ENCODE data around the gene ANKRD13B. TPM values are rescaled to one million over a fixed set of nuclear protein-coding genes. Genes with fewer than 3 reads are reported as not detected.
A peak's percentile ranks its signal among the peaks of the same experiment; 100 is the strongest.

ANKRD13B gene
- total and polyA plus RNA-seq, 2 of the 13 experiments (the other 11 are each of a cell fraction or from before 2014, with no cell fraction given): 1.7 to 1.8 TPM

GRCh38 chr17:29565643-29566472 lies 27.1 kb upstream of the ANKRD13B start (continued):
- TF ChIP-seq, protein P1, sequence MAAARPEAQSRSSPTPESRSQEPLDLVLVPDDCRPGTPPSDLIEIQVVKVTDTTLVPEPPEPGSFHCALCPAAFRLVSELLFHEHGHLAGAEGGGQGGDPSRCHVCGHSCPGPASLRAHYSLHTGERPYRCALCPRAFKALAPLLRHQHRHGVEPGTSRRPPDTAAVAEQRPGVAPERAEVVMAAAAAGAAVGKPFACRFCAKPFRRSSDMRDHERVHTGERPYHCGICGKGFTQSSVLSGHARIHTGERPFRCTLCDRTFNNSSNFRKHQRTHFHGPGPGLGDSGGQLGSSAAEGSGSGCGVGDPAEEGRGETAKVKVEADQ (CRISPR knock-in tag; IDR thresholded peaks at IDR 0.05; ENCODE audit: borderline replicate concordance): no peak
- TF ChIP-seq TBL1XR1 (IDR thresholded peaks at IDR 0.05; ENCODE audit: borderline replicate concordance, low read length, partially characterized antibody) (no peak), JUNB (CRISPR knock-in tag; IDR thresholded peaks at IDR 0.05; ENCODE audit: borderline replicate concordance) (no peak), MXI1 (IDR thresholded peaks at IDR 0.05; ENCODE audit: borderline replicate concordance, low read depth, low read length) (no peak), KMT2B (CRISPR knock-in tag; IDR thresholded peaks at IDR 0.05) (no peak), KAT7 (CRISPR knock-in tag; IDR thresholded peaks at IDR 0.05; ENCODE audit: borderline replicate concordance) (no peak; the same call in 1 of the 2 replicates), GABPB1 (CRISPR knock-in tag; IDR thresholded peaks at IDR 0.05) (peak; percentile 67), TRIM24 (CRISPR knock-in tag; IDR thresholded peaks at IDR 0.05) (no peak), RFX5 (IDR thresholded peaks at IDR 0.05; ENCODE audit: low read depth, low read length) (no peak), CBX2 (IDR thresholded peaks at IDR 0.05; ENCODE audit: low read depth, low read length) (no peak), CBX2 (CRISPR knock-in tag; IDR thresholded peaks at IDR 0.05; ENCODE audit: low read depth) (no peak), ETS1 (CRISPR knock-in tag; IDR thresholded peaks at IDR 0.05) (no peak), KDM5B (CRISPR knock-in tag; IDR thresholded peaks at IDR 0.05; ENCODE audit: borderline replicate concordance) (peak; percentile 69), ZNF296 (CRISPR knock-in tag; conservative IDR thresholded peaks at IDR 0.05) (no peak), ZNF883 (CRISPR knock-in tag; IDR thresholded peaks at IDR 0.05; ENCODE audit: not compliant biosample characterization) (no peak), MAFG (CRISPR knock-in tag; IDR thresholded peaks at IDR 0.05) (no peak), ZNF598 (CRISPR knock-in tag; IDR thresholded peaks at IDR 0.05; ENCODE audit: borderline replicate concordance) (peak; percentile 66; the same call in 1 of the 2 replicates), CREBL2 (CRISPR knock-in tag; IDR thresholded peaks at IDR 0.05; ENCODE audit: borderline replicate concordance) (no peak), ZFP1 (CRISPR knock-in tag; IDR thresholded peaks at IDR 0.05) (no peak), MZF1 (CRISPR knock-in tag; IDR thresholded peaks at IDR 0.05; ENCODE audit: borderline replicate concordance) (no peak), FOSL1 (CRISPR knock-in tag; IDR thresholded peaks at IDR 0.05; ENCODE audit: borderline replicate concordance) (no peak), MIER3 (CRISPR knock-in tag; IDR thresholded peaks at IDR 0.05; ENCODE audit: borderline replicate concordance) (no peak), KAT8 (CRISPR knock-in tag; IDR thresholded peaks at IDR 0.05) (no peak), AGO2 (optimal IDR thresholded peaks at IDR 0.05; ENCODE audit: low read depth, low read length) (no peak), SP140L (CRISPR knock-in tag; IDR thresholded peaks at IDR 0.05; ENCODE audit: borderline replicate concordance) (no peak), FOXP4 (CRISPR knock-in tag; IDR thresholded peaks at IDR 0.05) (no peak), SOX6 (IDR thresholded peaks at IDR 0.05) (no peak), SOX6 (CRISPR knock-in tag; IDR thresholded peaks at IDR 0.05) (peak; percentile 48)

Data from HepG2 (cell line).